Motor neuron (in vitro differentiated cells): Measurements from ENCODE around the gene KEL. TPM values are rescaled to one million over a fixed set of nuclear protein-coding genes. Genes with fewer than 3 reads are reported as not detected.

Experiments
- ATAC-seq, 8 experiments: fragments of 200-7000 bp; cut with Tn5 transposase; replicated peaks in 6 of 8; 2 replicates each; pipeline ENCODE4 v1.8.0; 2021; ENCODE audit warnings: mild to moderate bottlenecking in 8 of 8, moderate library complexity in 8 of 8
- H3K27ac ChIP-seq, 2 donors: fragments of 250-450 bp; sonication (Bioruptor Pico); 2 replicates each; pipeline ENCODE4 v1.9.0; 2021; ENCODE audit warnings: antibody characterized with exemption in 2 of 2, mild to moderate bottlenecking in 2 of 2, moderate library complexity in 1 of 2
- H3K4me1 ChIP-seq, 2 donors: fragments of 250-450 bp; sonication (Bioruptor Pico); replicated peaks in 1 of 2; 2 replicates each; pipeline ENCODE4 v1.6.1; 2021; ENCODE audit warnings: antibody characterized with exemption in 2 of 2, mild to moderate bottlenecking in 2 of 2, moderate library complexity in 1 of 2
- H3K4me3 ChIP-seq, 5 donors: fragments of 250-450 bp; sonication (Bioruptor Pico); 2 replicates each; pipeline ENCODE4 v1.9.0; 2021; ENCODE audit warnings: antibody characterized with exemption in 5 of 5, mild to moderate bottlenecking in 5 of 5, moderate library complexity in 4 of 5
- WGBS, 10 experiments: fragments of 450-650 bp; shearing (Covaris generic); methylation state at CpG; one replicate each; pipeline ENCODE4 v1.0.0; 2022; 5-methylcytosine and 5-hydroxymethylcytosine counted together
- in situ Hi-C, 9 experiments: fragments of 400-800 bp; cut with MboI; loops; one replicate each; pipeline ENCODE4 v1.15.0; 2021; ENCODE audit warnings: low sequenced_read_pairs in 9 of 9, low pct_unique_long_range_greater_than_20kb in 2 of 9; ENCODE audit not compliant: unreplicated experiment in 9 of 9
- total RNA-seq, 8 experiments: library from RNA; unstranded; fragments of 300-600 nt; gene quantifications; 2 replicates each; pipeline versions ENCODE4 v1.2.3 to v1.2.4, GENCODE V29; 2022

The KEL gene
- total RNA-seq, 8 experiments from 2014 or later = 0.21 to 2.1 (median 0.54) TPM; not detected in 1

- peak in 2 of 8 experiments; percentile 56 to 91 for ATAC-seq
- 0 to 100% (median 59%) methylated on average over 1 to 3 of the region's 3 CpGs; no CpG with 5 or more reads in 1 of the 10 experiments for WGBS, 10 experiments
- in situ Hi-C loops = no loop called here
- Histone ChIP-seq H3K4me1 (no peaks in the 10 kb centered on the region), H3K27ac (no peak overlapping the region), H3K4me3 (no peak overlapping the region)
Observed at GRCh38 chr7:142956951-142957623, 5.1 kb downstream of the KEL start.

GRCh38 chr7:142954680-142955268 is 7.4 kb downstream of the KEL start:
- Histone ChIP-seq H3K4me3 (no peak overlapping the region), H3K4me1 (no peaks in the 10 kb centered on the region), H3K27ac (no peak overlapping the region)
- in situ Hi-C loops = no loop called here
- no peak for ATAC-seq

GRCh38 chr7:142950235-142950634 is 11.9 kb downstream of the KEL start:
- H3K27ac ChIP-seq = no peak overlapping the region
- no peaks in the 10 kb centered on the region for H3K4me1 ChIP-seq
- in situ Hi-C loops = no loop called here
- no peak for ATAC-seq
- H3K4me3 ChIP-seq = no peak overlapping the region

GRCh38 chr7:142948603-142949002 is 13.6 kb downstream of the KEL start:
- no peaks in the 10 kb centered on the region for H3K4me1 ChIP-seq
- WGBS, 10 experiments = 60 to 100% (median 95%) methylated on average over 1 to 2 of the region's 4 CpGs; no CpG with 5 or more reads in 4 of the 10 experiments
- in situ Hi-C loops = no loop called here
- no peak overlapping the region for H3K27ac ChIP-seq
- no peak for ATAC-seq
- no peak overlapping the region for H3K4me3 ChIP-seq

- in situ Hi-C loops = no loop called here
- WGBS, 10 experiments = 0 to 80% (median 53%) methylated on average over 1 to 2 of the region's 3 CpGs; no CpG with 5 or more reads in 3 of the 10 experiments
- ATAC-seq = no peak
- Histone ChIP-seq H3K4me3 (no peak overlapping the region), H3K4me1 (no peaks in the 10 kb centered on the region), H3K27ac (no peak overlapping the region)
Observed at GRCh38 chr7:142945001-142945400, 17.2 kb downstream of the KEL start.

GRCh38 chr7:142943706-142944268 is 18.4 kb downstream of the KEL start:
- no peaks in the 10 kb centered on the region for H3K4me1 ChIP-seq
- 0 to 54% (median 40%) methylated on average over 1 to 7 of the region's 7 CpGs; no CpG with 5 or more reads in 5 of the 10 experiments for WGBS, 10 experiments
- ATAC-seq = peak in 1 of 8 experiments; percentile 50

GRCh38 chr7:142942746-142943145 is 19.4 kb downstream of the KEL start:
- H3K27ac ChIP-seq = no peak overlapping the region
- ATAC-seq = no peak
- WGBS, 10 experiments = 60 to 90% (median 78%) methylated on average over 1 to 4 of the region's 6 CpGs; no CpG with 5 or more reads in 6 of the 10 experiments
- H3K4me3 ChIP-seq = no peak overlapping the region
- in situ Hi-C loops = no loop called here
- H3K4me1 ChIP-seq = no peaks in the 10 kb centered on the region

More at GRCh38 chr7:142943706-142944268, 18.4 kb downstream of the KEL start:
- Histone ChIP-seq H3K4me3 (no peak overlapping the region), H3K27ac (no peak overlapping the region)
- in situ Hi-C loops = no loop called here

GRCh38 chr7:142941541-142941940 is 20.6 kb downstream of the KEL start:
- 20 to 93% (median 67%) methylated on average over 1 to 3 of the region's 7 CpGs; no CpG with 5 or more reads in 5 of the 10 experiments for WGBS, 10 experiments
- no peaks in the 10 kb centered on the region for H3K4me1 ChIP-seq
- in situ Hi-C loops = no loop called here
- ATAC-seq = no peak
- H3K27ac ChIP-seq = no peak overlapping the region
- no peak overlapping the region for H3K4me3 ChIP-seq

GRCh38 chr7:142940966-142941535 is 21.1 kb downstream of the KEL start:
- no peak for ATAC-seq
- no peak overlapping the region for H3K4me3 ChIP-seq
- 0 to 93% (median 81%) methylated on average over 1 to 9 of the region's 10 CpGs for WGBS, 10 experiments
- no peaks in the 10 kb centered on the region for H3K4me1 ChIP-seq
- no peak overlapping the region for H3K27ac ChIP-seq
- in situ Hi-C loops = no loop called here

GRCh38 chr7:142939226-142939910 is 22.8 kb downstream of the KEL start, which contains the start of gene LLCFC1:
LLCFC1 (plus strand) TSS chr7:142939484; CDS start chr7:142939622, 138 bp downstream.
- WGBS, 10 experiments = 0 to 100% (median 64%) methylated on average over 1 to 6 of the region's 10 CpGs; no CpG with 5 or more reads in 1 of the 10 experiments
- H3K4me1 ChIP-seq = no peaks in the 10 kb centered on the region
- ATAC-seq = peak in 1 of 8 experiments; percentile 39
- no peak within 1 kb of the TSS for H3K27ac ChIP-seq
- in situ Hi-C loops = no loop called here
- no peak within 1 kb of the TSS for H3K4me3 ChIP-seq

- Histone ChIP-seq H3K27ac (no peak overlapping the region), H3K4me3 (no peak overlapping the region), H3K4me1 (no peaks in the 10 kb centered on the region)
- WGBS, 10 experiments = 19 to 100% (median 69%) methylated on average over 1 to 4 of the region's 4 CpGs; no CpG with 5 or more reads in 1 of the 10 experiments
- in situ Hi-C loops = no loop called here
- no peak for ATAC-seq
Observed at GRCh38 chr7:142938611-142939010, 23.6 kb downstream of the KEL start.

- 13 to 96% (median 75%) methylated on average over 3 to 7 of the region's 12 CpGs for WGBS, 10 experiments
- in situ Hi-C loops = no loop called here
- H3K4me3 ChIP-seq = no peak overlapping the region
Observed at GRCh38 chr7:142935941-142936565, 26.1 kb downstream of the KEL start.

More at GRCh38 chr7:142935941-142936565, 26.1 kb downstream of the KEL start:
- ATAC-seq = no peak
- H3K27ac ChIP-seq = no peak overlapping the region
- H3K4me1 ChIP-seq = no peaks in the 10 kb centered on the region
